ENCODE measurements around the gene TADA3. TPM values are rescaled to one million over a fixed set of nuclear protein-coding genes. Genes with fewer than 3 reads are reported as not detected.

The TADA3 gene
- total and polyA plus RNA-seq, 2 donors (not counting 3 experiments of a cell fraction or from before 2014, with no cell fraction given): 27.8 to 31.0 TPM

GRCh38 chr3:9743548-9743947 is 48.7 kb downstream of the TADA3 start:
- intact Hi-C loops (cut with micrococcal nuclease): no loop called here
- no peaks in the 10 kb centered on the region for H3K9me1 ChIP-seq (replicated peaks; ENCODE audit: control insufficient read depth, extremely low read depth, insufficient read depth, low read length)

More at GRCh38 chr3:9743548-9743947, 48.7 kb downstream of the TADA3 start:
- dilution Hi-C loops (cut with MboI; ENCODE audit: extremely low pct_ligation_motif_present, low sequenced_read_pairs): no loop called here
- no TSS peak for BruUV-seq (replicated peaks)
- CTCF ChIA-PET: no interaction called here
- TF ChIP-seq FOS (IDR thresholded peaks at IDR 0.05; ENCODE audit: borderline replicate concordance, insufficient read depth, low read length) (no peak), GATA2 (IDR thresholded peaks at IDR 0.05; ENCODE audit: insufficient read depth, insufficient read length, low read depth, low read length) (no peak), JUN (IDR thresholded peaks at IDR 0.05; ENCODE audit: borderline replicate concordance, insufficient read depth, insufficient read length, low read depth) (no peak), POLR2AphosphoS5 (IDR thresholded peaks at IDR 0.05; ENCODE audit: insufficient read depth, low read depth, low read length) (no peak), MAX (IDR thresholded peaks at IDR 0.05; ENCODE audit: insufficient read depth, insufficient read length) (no peak), CTCF (IDR thresholded peaks at IDR 0.05; ENCODE audit: extremely low read depth in 1 of 2, insufficient read depth in 1 of 2, low read depth in 1 of 2, low read length in 2 of 2) (no peak), POLR2A (IDR thresholded peaks at IDR 0.05; ENCODE audit: low read depth, low read length) (no peak), EZH2 (IDR thresholded peaks at IDR 0.05; ENCODE audit: borderline replicate concordance, low read depth, low read length, severe bottlenecking) (no peak), MYC (IDR thresholded peaks at IDR 0.05; ENCODE audit: low read depth, low read length) (no peak)
- Histone ChIP-seq H3K27me3 (ENCODE audit: control insufficient read depth in 2 of 2, insufficient read depth in 2 of 2, low read length in 2 of 2) (no peaks in the 10 kb centered on the region), H3K36me3 (ENCODE audit: control insufficient read depth in 2 of 2, extremely low read depth in 1 of 2, insufficient read depth in 2 of 2, low read length in 2 of 2) (peaks cover 37 to 84% of the 10 kb centered on the region in 2 experiments), H3K27ac (ENCODE audit: insufficient read depth, low read depth, low read length) (no peak overlapping the region), H3K9me3 (replicated peaks; ENCODE audit: control insufficient read depth, insufficient read depth, low read length) (no peaks in the 10 kb centered on the region), H3K79me2 (ENCODE audit: control insufficient read depth, insufficient read depth, low read length) (no peaks in the 10 kb centered on the region), H4K20me1 (replicated peaks; ENCODE audit: control insufficient read depth, extremely low read depth, insufficient read depth, low read length) (no peaks in the 10 kb centered on the region), H3K4me2 (ENCODE audit: insufficient read depth, low read length) (no peak overlapping the region), H3K4me1 (ENCODE audit: control insufficient read depth, extremely low read depth, insufficient read depth, low read length) (peaks cover 16% of the 10 kb centered on the region), H3K4me3 (replicated peaks in 1 of 3; ENCODE audit: insufficient read depth in 1 of 3, low read depth in 1 of 3, low read length in 3 of 3) (no peak overlapping the region), H3K9ac (replicated peaks; ENCODE audit: extremely low read depth, insufficient read depth, low read length) (no peak overlapping the region), H2AFZ (ENCODE audit: low read depth, low read length) (no peak overlapping the region)
- FAIRE-seq (no peak), DNase-seq (ENCODE audit: low read depth, low spot score) (no peak)
- POLR2A ChIA-PET: no interaction called here
